ENCODE data around the gene AFDN.

DNA sequence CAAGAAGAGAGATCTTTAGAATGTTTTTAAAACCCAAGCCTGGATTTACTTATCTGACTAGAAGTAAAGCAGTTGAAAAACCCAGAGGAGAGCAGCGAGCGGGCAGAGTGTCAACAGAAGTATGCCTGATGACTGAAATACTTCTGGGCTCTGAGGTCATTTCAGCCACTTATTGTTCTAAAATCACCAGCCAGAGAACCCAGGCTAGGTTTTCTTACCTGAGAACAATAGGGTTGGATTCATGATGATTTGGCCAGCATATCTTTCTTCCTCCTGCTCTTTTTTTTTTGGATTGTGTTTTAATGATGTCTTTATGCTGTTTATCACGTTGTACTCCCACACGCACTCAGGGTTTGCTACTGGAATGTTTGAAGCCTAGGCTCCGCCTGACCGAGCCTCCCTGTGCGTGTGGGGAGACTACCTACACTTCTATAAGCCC lies 107.7 kb downstream of the AFDN start:
- TF ChIP-seq, protein P1, sequence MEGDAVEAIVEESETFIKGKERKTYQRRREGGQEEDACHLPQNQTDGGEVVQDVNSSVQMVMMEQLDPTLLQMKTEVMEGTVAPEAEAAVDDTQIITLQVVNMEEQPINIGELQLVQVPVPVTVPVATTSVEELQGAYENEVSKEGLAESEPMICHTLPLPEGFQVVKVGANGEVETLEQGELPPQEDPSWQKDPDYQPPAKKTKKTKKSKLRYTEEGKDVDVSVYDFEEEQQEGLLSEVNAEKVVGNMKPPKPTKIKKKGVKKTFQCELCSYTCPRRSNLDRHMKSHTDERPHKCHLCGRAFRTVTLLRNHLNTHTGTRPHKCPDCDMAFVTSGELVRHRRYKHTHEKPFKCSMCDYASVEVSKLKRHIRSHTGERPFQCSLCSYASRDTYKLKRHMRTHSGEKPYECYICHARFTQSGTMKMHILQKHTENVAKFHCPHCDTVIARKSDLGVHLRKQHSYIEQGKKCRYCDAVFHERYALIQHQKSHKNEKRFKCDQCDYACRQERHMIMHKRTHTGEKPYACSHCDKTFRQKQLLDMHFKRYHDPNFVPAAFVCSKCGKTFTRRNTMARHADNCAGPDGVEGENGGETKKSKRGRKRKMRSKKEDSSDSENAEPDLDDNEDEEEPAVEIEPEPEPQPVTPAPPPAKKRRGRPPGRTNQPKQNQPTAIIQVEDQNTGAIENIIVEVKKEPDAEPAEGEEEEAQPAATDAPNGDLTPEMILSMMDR (conservative IDR thresholded peaks at IDR 0.05 in 1 of 2, IDR thresholded peaks at IDR 0.05 in 1 of 2; ENCODE audit: extremely low read depth in 1 of 2, insufficient read depth in 1 of 2, low read depth in 1 of 2, low read length in 2 of 2): no peak
- no peak for TF ChIP-seq EZH2 (IDR thresholded peaks at IDR 0.05; ENCODE audit: borderline replicate concordance, low read length)
